ENCODE results near the gene STARD3. TPM values are rescaled to one million over a fixed set of nuclear protein-coding genes. Genes with fewer than 3 reads are reported as not detected.

STARD3 gene
- total RNA-seq, 4 donors from 2014 or later: 102 to 212 (median 145) TPM

DNA sequence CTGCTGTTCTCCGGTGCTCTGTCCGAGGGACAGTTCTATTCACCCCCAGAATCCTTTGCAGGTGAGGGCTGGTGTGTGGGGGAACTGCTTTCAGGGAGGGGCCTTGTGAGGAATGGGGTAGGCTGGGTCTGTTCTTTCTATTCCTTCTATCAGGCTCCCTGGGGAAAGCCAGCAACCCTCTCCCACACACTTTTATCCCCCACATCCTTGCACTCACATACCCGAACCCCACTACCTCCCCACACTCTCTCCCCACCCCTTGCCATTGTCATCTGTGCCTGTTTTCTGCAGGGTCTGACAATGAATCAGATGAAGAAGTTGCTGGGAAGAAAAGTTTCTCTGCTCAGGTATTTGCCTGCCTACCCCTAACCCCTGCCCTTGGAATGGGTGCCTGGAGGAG lies 21.8 kb downstream of the STARD3 start:
- Histone ChIP-seq H3K9me3 (no peaks in the 10 kb centered on the region), H3K4me1 (peaks cover 0 to 15% (median 3%) of the 10 kb centered on the region in 4 donors), H3K27ac (peak overlapping the region in 3 of 4 donors; percentile 50 to 62 (median 54)), H3K4me3 (no peak overlapping the region), H3K36me3 (peaks cover 0 to 82% (median 0%) of the 10 kb centered on the region in 3 donors), H3K27me3 (no peaks in the 10 kb centered on the region)
- no peak for DNase-seq
- no peak for TF ChIP-seq POLR2A (IDR thresholded peaks at IDR 0.05)
- TF ChIP-seq, protein P1, sequence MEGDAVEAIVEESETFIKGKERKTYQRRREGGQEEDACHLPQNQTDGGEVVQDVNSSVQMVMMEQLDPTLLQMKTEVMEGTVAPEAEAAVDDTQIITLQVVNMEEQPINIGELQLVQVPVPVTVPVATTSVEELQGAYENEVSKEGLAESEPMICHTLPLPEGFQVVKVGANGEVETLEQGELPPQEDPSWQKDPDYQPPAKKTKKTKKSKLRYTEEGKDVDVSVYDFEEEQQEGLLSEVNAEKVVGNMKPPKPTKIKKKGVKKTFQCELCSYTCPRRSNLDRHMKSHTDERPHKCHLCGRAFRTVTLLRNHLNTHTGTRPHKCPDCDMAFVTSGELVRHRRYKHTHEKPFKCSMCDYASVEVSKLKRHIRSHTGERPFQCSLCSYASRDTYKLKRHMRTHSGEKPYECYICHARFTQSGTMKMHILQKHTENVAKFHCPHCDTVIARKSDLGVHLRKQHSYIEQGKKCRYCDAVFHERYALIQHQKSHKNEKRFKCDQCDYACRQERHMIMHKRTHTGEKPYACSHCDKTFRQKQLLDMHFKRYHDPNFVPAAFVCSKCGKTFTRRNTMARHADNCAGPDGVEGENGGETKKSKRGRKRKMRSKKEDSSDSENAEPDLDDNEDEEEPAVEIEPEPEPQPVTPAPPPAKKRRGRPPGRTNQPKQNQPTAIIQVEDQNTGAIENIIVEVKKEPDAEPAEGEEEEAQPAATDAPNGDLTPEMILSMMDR (IDR thresholded peaks at IDR 0.05): no peak

DNA sequence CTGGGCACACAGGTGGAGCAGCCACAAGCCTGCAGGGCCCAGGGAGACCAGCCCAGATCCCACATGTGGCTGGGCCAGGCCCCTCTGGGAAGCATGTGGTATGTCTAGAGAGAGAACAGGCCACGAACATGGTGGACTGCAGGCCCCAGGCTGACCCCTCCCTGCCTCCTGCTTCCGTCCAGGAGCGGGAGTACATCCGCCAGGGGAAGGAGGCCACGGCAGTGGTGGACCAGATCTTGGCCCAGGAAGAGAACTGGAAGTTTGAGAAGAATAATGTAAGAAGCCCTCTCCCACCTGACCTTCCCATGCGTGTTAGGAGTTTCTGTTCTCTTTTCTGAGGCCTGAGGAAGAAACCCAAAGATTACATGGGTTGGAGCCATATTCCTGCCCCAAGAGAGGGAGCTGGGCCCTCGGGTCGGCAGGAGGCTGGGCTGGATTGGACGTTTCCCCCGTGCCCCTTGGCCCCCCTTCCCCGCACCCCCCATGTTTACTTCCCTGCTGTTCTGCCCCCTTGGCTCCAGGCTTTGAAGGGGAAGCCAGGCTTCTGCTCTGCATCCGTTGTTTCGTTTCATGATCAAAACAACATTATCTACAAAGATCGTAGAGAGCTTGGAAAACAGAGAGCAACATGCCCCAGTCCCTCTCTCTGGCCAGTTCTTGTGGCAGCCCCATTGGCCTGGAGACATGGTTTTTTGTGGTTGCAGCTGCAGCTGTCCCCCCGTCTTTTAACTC lies 22.5 kb downstream of the STARD3 start:
- Histone ChIP-seq H3K27ac (peak overlapping the region in 3 of 4 donors; percentile 50 to 62 (median 54)), H3K4me3 (no peak overlapping the region), H3K36me3 (peaks cover 0 to 78% (median 0%) of the 10 kb centered on the region in 3 donors)

DNA sequence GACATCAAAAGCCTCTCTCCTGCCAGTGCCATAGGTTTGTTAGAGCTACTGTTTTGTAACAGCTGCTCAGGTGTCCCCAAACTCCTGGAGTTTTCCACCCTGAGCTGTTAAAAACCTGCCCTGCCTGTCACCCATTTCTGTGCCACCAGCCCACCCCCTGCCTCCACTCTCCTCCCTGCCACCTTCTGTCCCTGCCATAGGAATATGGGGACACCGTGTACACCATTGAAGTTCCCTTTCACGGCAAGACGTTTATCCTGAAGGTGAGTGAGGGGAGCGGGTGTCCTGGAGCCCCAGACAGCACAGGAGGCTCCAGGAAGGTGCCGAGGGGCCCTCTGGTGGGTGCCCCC lies 23.0 kb downstream of the STARD3 start:
- no peak overlapping the region for H3K4me3 ChIP-seq
- H3K27me3 ChIP-seq: no peaks in the 10 kb centered on the region
- no peak for TF ChIP-seq POLR2A (IDR thresholded peaks at IDR 0.05)
- TF ChIP-seq, protein P1 (IDR thresholded peaks at IDR 0.05): no peak
- peak overlapping the region in 3 of 4 donors; percentile 50 to 62 (median 54) for H3K27ac ChIP-seq
- DNase-seq: no peak
- H3K36me3 ChIP-seq: peaks cover 0 to 73% (median 0%) of the 10 kb centered on the region in 3 donors
- no peaks in the 10 kb centered on the region for H3K9me3 ChIP-seq
- peaks cover 0 to 28% (median 6%) of the 10 kb centered on the region in 4 donors for H3K4me1 ChIP-seq

More for the DNA sequence above, 22.5 kb downstream of the STARD3 start:
- TF ChIP-seq, protein P1 (IDR thresholded peaks at IDR 0.05): no peak
- TF ChIP-seq POLR2A (IDR thresholded peaks at IDR 0.05): no peak
- peaks cover 0 to 22% (median 4%) of the 10 kb centered on the region in 4 donors for H3K4me1 ChIP-seq
- H3K27me3 ChIP-seq: no peaks in the 10 kb centered on the region
- no peak for DNase-seq
- no peaks in the 10 kb centered on the region for H3K9me3 ChIP-seq

DNA sequence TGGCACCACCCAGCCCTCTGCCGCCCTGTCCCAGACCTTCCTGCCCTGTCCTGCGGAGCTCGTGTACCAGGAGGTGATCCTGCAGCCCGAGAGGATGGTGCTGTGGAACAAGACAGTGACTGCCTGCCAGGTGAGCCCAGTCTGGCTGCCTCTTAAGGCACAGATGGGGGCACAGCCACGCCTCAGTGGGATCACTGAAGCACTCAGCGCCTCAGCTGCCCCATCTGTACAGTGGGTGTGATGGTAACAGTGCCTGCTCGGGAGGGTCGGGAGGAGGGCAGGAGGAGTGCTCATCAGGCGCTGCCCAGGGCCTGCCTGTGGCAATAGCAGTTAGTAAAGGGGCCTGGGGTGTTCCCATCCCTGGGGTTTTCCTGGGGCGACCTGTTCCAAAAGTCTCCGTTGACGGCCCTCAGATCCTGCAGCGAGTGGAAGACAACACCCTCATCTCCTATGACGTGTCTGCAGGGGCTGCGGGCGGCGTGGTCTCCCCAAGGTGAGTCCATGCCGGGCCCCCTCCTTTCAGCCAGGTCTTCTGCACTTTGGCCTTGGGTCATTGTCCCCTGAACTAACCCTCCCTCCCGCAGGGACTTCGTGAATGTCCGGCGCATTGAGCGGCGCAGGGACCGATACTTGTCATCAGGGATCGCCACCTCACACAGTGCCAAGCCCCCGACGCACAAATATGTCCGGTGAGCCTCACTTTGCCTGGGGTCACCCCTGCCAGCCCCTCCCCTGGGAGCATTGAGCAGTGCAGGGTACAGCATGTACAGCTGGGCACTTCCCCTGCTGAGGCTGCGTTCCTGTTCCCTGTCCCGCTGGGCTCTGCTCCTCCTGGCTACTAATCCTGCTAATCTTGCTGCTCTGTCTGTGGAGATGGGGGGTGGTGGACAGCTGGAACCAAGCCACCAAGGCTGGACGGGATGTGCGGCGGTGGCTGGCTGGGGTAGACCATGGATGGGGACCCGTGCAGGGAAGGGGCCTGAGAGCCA lies 23.7 kb downstream of the STARD3 start:
- Histone ChIP-seq H3K36me3 (peaks cover 0 to 68% (median 0%) of the 10 kb centered on the region in 3 donors), H3K27me3 (no peaks in the 10 kb centered on the region), H3K4me1 (peaks cover 0 to 32% (median 6%) of the 10 kb centered on the region in 4 donors), H3K27ac (peak overlapping the region in 3 of 4 donors; percentile 50 to 62 (median 54)), H3K9me3 (no peaks in the 10 kb centered on the region), H3K4me3 (no peak overlapping the region)
- DNase-seq: no peak
- no peak for TF ChIP-seq POLR2A (IDR thresholded peaks at IDR 0.05)
- TF ChIP-seq, protein P1 (IDR thresholded peaks at IDR 0.05): no peak

DNA sequence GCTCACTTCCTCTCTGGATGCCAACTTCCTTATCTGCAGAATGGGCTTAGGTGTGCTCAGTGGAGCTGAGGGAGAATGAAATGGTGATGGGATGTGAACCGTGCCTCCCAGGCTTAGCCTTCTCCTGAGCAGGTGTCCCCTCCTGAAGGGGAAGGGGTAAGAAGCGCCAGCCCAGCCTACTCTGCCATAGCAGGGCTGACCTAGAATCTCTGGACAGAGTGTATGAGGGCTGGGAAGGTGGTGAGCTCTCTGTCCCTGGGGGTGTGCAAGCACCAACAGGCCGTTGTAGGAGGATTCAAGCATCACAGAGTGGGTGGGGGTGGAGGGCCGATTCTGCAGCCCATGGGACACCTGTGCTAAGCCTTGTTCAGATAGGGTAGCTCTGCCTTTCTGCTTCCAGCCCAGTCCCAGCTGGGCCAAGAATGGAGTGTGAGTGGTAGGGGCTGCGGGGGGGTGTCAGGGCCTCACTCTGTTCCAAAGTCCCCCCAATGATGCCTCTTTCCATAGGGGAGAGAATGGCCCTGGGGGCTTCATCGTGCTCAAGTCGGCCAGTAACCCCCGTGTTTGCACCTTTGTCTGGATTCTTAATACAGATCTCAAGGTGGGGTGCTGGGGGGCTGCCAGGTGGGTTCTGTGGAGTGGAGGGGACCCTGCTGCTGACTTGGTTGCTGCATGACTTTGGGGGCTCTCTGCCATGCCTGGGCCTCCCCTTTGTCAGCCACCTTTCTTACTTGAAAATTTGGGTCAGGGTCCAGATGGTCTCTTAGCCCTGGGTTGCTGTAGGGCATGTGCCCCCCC lies 25.0 kb downstream of the STARD3 start:
- Histone ChIP-seq H3K4me1 (peaks cover 0 to 44% (median 6%) of the 10 kb centered on the region in 4 donors), H3K9me3 (no peaks in the 10 kb centered on the region), H3K27me3 (no peaks in the 10 kb centered on the region), H3K36me3 (peaks cover 0 to 55% (median 0%) of the 10 kb centered on the region in 3 donors), H3K27ac (no peak overlapping the region), H3K4me3 (no peak overlapping the region)
- no peak for TF ChIP-seq POLR2A (IDR thresholded peaks at IDR 0.05)
- TF ChIP-seq, protein P1 (IDR thresholded peaks at IDR 0.05): no peak
- DNase-seq: no peak

Measured in Peyer's patch (tissue), 4 donors.